Measurements from ENCODE around the gene OR52I2.

DNA sequence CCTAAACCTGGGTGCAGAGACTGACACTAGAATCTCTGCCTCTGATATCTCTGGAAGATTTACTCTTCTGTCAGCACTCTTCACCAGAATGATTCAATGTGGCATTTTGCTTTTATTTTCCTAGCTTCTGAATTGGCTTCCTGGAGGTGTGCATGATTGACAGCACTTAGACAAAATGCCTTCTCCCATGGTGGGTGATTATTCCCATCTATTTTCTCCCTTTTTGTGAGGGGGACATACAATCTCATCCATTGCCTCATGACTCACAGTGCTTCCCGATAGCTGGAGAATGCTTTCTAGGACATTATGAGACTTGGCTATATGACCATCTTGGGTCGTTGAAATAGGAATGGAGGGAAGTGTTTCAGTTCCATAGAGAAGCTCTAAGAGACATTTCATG lies 30.4 kb downstream of the OR52I2 start:
- TF ChIP-seq CTCF (conservative IDR thresholded peaks at IDR 0.05 in 1 of 2, IDR thresholded peaks at IDR 0.05 in 1 of 2; ENCODE audit: low read depth in 1 of 2, low read length in 2 of 2) (no peak), EZH2 (IDR thresholded peaks at IDR 0.05; ENCODE audit: low read length, missing control alignments) (no peak)

All from fibroblast of lung (primary cell).